GDM1 (cell line): ENCODE results near the gene GABRG3.

Experiments
- DNase-seq: peaks from one replicate; lab custom pipeline; 2025; lab: John Stamatoyannopoulos, UW

Gene GABRG3

GRCh38 chr15:27418726-27419125 lies 447.7 kb downstream of the GABRG3 start:
- DNase-seq = peak; percentile 5

GRCh38 chr15:27422997-27423396 lies 452.0 kb downstream of the GABRG3 start:
- no peak for DNase-seq

GRCh38 chr15:27426805-27427204 lies 455.8 kb downstream of the GABRG3 start:
- no peak for DNase-seq

GRCh38 chr15:27427276-27427675 lies 456.3 kb downstream of the GABRG3 start:
- DNase-seq = no peak

- no peak for DNase-seq
Measured at GRCh38 chr15:27428151-27428550, 457.2 kb downstream of the GABRG3 start.

- DNase-seq = no peak
Measured at GRCh38 chr15:27429577-27429976, 458.6 kb downstream of the GABRG3 start.

- DNase-seq = no peak
Measured at GRCh38 chr15:27433604-27434003, 462.6 kb downstream of the GABRG3 start.

- no peak for DNase-seq
Measured at GRCh38 chr15:27438403-27439375, 467.7 kb downstream of the GABRG3 start.

GRCh38 chr15:27441120-27441519 lies 470.1 kb downstream of the GABRG3 start:
- DNase-seq = no peak

GRCh38 chr15:27448234-27448633 lies 477.3 kb downstream of the GABRG3 start:
- no peak for DNase-seq

GRCh38 chr15:27448986-27449385 lies 478.0 kb downstream of the GABRG3 start:
- DNase-seq = no peak

GRCh38 chr15:27449941-27450340 lies 479.0 kb downstream of the GABRG3 start:
- no peak for DNase-seq

- DNase-seq = no peak
Measured at GRCh38 chr15:27454281-27455075, 483.5 kb downstream of the GABRG3 start.

GRCh38 chr15:27456807-27457206 lies 485.8 kb downstream of the GABRG3 start:
- DNase-seq = no peak

- no peak for DNase-seq
Measured at GRCh38 chr15:27457766-27458165, 486.8 kb downstream of the GABRG3 start.

- no peak for DNase-seq
Measured at GRCh38 chr15:27458345-27459084, 487.5 kb downstream of the GABRG3 start.

- no peak for DNase-seq
Measured at GRCh38 chr15:27459836-27460235, 488.9 kb downstream of the GABRG3 start.

GRCh38 chr15:27461181-27461580 lies 490.2 kb downstream of the GABRG3 start:
- DNase-seq = no peak

- no peak for DNase-seq
Measured at GRCh38 chr15:27463525-27464088, 492.6 kb downstream of the GABRG3 start.

- DNase-seq = no peak
Measured at GRCh38 chr15:27464941-27465612, 494.1 kb downstream of the GABRG3 start.

GRCh38 chr15:27466758-27467157 lies 495.8 kb downstream of the GABRG3 start:
- no peak for DNase-seq
